Measurements from ENCODE around the gene RAD1.

GRCh38 chr5:34918025-34918424 is 2.7 kb upstream of the RAD1 start:
- TF ChIP-seq CTCF (IDR thresholded peaks at IDR 0.05) (no peak), POLR2A (IDR thresholded peaks at IDR 0.05) (no peak)
